Measurements from ENCODE around the gene PBX1.

The PBX1 gene

GRCh38 chr1:164772635-164773034 lies 213.7 kb downstream of the PBX1 start:
- Histone ChIP-seq H3K27me3 (ENCODE audit: control insufficient read depth in 1 of 2, insufficient read depth in 2 of 2, low read length in 2 of 2) (no peaks in the 10 kb centered on the region), H3K4me1 (ENCODE audit: insufficient read depth, low read length) (peaks cover 67% of the 10 kb centered on the region), H3K27ac (ENCODE audit: low read depth, low read length) (peak overlapping the region; percentile 53), H3K36me3 (ENCODE audit: insufficient read depth, low read length) (no peaks in the 10 kb centered on the region), H3K9ac (ENCODE audit: low read length) (no peak overlapping the region), H3K9me3 (ENCODE audit: low read length) (no peaks in the 10 kb centered on the region), H3K4me3 (ENCODE audit: low read depth in 1 of 2, low read length in 2 of 2) (peak overlapping the region in 1 of 2 donors; percentile 4)

- H3K36me3 ChIP-seq (ENCODE audit: insufficient read depth, low read length), result no peaks in the 10 kb centered on the region
- H3K27me3 ChIP-seq (ENCODE audit: control insufficient read depth in 1 of 2, insufficient read depth in 2 of 2, low read length in 2 of 2), result no peaks in the 10 kb centered on the region
- peaks cover 68% of the 10 kb centered on the region for H3K4me1 ChIP-seq (ENCODE audit: insufficient read depth, low read length)
- H3K9me3 ChIP-seq (ENCODE audit: low read length), result no peaks in the 10 kb centered on the region
- H3K27ac ChIP-seq (ENCODE audit: low read depth, low read length), result no peak overlapping the region
- no peak overlapping the region for H3K9ac ChIP-seq (ENCODE audit: low read length)
- H3K4me3 ChIP-seq (ENCODE audit: low read depth in 1 of 2, low read length in 2 of 2), result no peak overlapping the region
These were observed 214.1 kb downstream of the PBX1 start for GRCh38 chr1:164773102-164773501.

DNA sequence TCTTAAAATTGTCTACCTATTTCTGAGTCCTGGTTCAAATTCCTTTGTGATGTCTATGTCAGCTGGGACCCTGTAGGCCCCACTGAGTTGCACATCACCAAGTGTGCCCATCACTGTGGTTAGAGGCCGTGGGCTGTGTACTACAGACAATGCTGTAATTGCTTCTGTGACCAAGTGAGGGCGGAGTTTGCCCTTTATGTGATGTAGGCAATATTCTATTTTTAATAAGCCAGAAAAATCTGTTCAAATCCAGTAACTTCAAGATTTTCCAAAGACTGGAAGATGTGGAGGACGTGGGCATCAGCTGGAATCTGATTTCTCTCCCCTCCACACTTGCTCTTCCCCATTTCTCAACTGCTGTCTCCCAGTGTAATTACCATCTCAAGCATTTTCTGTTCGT lies 215.4 kb downstream of the PBX1 start:
- Histone ChIP-seq H3K4me1 (ENCODE audit: insufficient read depth, low read length) (peaks cover 79% of the 10 kb centered on the region), H3K9ac (ENCODE audit: low read length) (no peak overlapping the region), H3K4me3 (ENCODE audit: low read depth in 1 of 2, low read length in 2 of 2) (no peak overlapping the region)

GRCh38 chr1:164774819-164775654 lies 216.1 kb downstream of the PBX1 start:
- Histone ChIP-seq H3K27me3 (ENCODE audit: control insufficient read depth in 1 of 2, insufficient read depth in 2 of 2, low read length in 2 of 2) (no peaks in the 10 kb centered on the region), H3K36me3 (ENCODE audit: insufficient read depth, low read length) (no peaks in the 10 kb centered on the region), H3K9ac (ENCODE audit: low read length) (no peak overlapping the region), H3K9me3 (ENCODE audit: low read length) (no peaks in the 10 kb centered on the region), H3K27ac (ENCODE audit: low read depth, low read length) (peak overlapping the region; percentile 45), H3K4me1 (ENCODE audit: insufficient read depth, low read length) (peaks cover 85% of the 10 kb centered on the region), H3K4me3 (ENCODE audit: low read depth in 1 of 2, low read length in 2 of 2) (peak overlapping the region in 1 of 2 donors; percentile 2)

More for the DNA sequence above, 215.4 kb downstream of the PBX1 start:
- H3K9me3 ChIP-seq (ENCODE audit: low read length), result no peaks in the 10 kb centered on the region
- no peaks in the 10 kb centered on the region for H3K36me3 ChIP-seq (ENCODE audit: insufficient read depth, low read length)
- H3K27ac ChIP-seq (ENCODE audit: low read depth, low read length), result peak overlapping the region; percentile 45
- H3K27me3 ChIP-seq (ENCODE audit: control insufficient read depth in 1 of 2, insufficient read depth in 2 of 2, low read length in 2 of 2), result no peaks in the 10 kb centered on the region

DNA sequence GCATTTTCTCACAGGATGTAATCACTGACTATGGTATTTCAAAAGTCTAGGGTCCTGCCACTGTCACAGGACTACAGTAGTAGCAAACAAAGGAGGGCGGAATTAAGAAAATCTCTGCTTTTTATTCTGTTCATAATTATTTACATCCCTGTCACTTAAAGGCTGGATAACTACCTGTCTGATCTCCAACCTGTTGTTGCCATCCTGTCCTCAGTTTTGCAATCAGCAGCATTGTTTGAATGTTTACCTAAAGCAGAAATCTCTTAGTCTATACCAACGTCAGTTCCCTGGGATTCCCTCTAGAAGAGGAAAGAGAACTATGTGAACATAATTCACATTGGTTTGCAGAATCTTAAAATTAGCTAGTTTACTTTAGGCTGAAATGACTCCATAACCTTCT lies 218.5 kb downstream of the PBX1 start:
- Histone ChIP-seq H3K4me1 (ENCODE audit: insufficient read depth, low read length) (peaks cover 90% of the 10 kb centered on the region), H3K27me3 (ENCODE audit: control insufficient read depth in 1 of 2, insufficient read depth in 2 of 2, low read length in 2 of 2) (no peaks in the 10 kb centered on the region), H3K9me3 (ENCODE audit: low read length) (no peaks in the 10 kb centered on the region), H3K36me3 (ENCODE audit: insufficient read depth, low read length) (no peaks in the 10 kb centered on the region), H3K4me3 (ENCODE audit: low read depth in 1 of 2, low read length in 2 of 2) (no peak overlapping the region), H3K9ac (ENCODE audit: low read length) (no peak overlapping the region), H3K27ac (ENCODE audit: low read depth, low read length) (no peak overlapping the region)

GRCh38 chr1:164779376-164779775 lies 220.4 kb downstream of the PBX1 start:
- Histone ChIP-seq H3K9ac (ENCODE audit: low read length) (no peak overlapping the region), H3K36me3 (ENCODE audit: insufficient read depth, low read length) (no peaks in the 10 kb centered on the region), H3K27ac (ENCODE audit: low read depth, low read length) (no peak overlapping the region), H3K4me3 (ENCODE audit: low read depth in 1 of 2, low read length in 2 of 2) (no peak overlapping the region), H3K9me3 (ENCODE audit: low read length) (no peaks in the 10 kb centered on the region), H3K27me3 (ENCODE audit: control insufficient read depth in 1 of 2, insufficient read depth in 2 of 2, low read length in 2 of 2) (no peaks in the 10 kb centered on the region), H3K4me1 (ENCODE audit: insufficient read depth, low read length) (peaks cover 85% of the 10 kb centered on the region)

GRCh38 chr1:164780111-164780812 lies 221.3 kb downstream of the PBX1 start:
- H3K36me3 ChIP-seq (ENCODE audit: insufficient read depth, low read length), result no peaks in the 10 kb centered on the region
- no peak overlapping the region for H3K27ac ChIP-seq (ENCODE audit: low read depth, low read length)
- H3K9ac ChIP-seq (ENCODE audit: low read length), result no peak overlapping the region
- H3K4me1 ChIP-seq (ENCODE audit: insufficient read depth, low read length), result peaks cover 82% of the 10 kb centered on the region
- no peaks in the 10 kb centered on the region for H3K9me3 ChIP-seq (ENCODE audit: low read length)
- no peak overlapping the region for H3K4me3 ChIP-seq (ENCODE audit: low read depth in 1 of 2, low read length in 2 of 2)
- no peaks in the 10 kb centered on the region for H3K27me3 ChIP-seq (ENCODE audit: control insufficient read depth in 1 of 2, insufficient read depth in 2 of 2, low read length in 2 of 2)

DNA sequence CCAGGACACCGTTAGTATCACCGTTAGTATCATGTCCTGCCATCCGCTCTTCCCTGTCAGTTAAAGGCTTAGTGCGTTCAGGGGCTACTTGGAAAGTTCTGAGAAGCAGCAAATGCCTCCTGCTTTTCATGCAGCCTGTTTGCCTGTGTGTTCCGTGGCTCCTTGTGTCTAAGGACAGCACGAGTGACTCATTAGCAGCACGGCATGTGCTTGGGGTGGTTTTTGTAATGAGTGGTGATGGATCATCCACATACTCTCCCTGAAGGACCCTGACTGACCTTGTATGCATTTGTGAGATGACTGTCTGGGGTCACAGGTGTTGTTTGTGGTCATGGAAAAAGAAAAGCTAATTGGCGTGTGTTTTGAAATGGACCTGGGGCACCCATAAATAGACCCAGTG lies 221.9 kb downstream of the PBX1 start:
- H3K36me3 ChIP-seq (ENCODE audit: insufficient read depth, low read length), result no peaks in the 10 kb centered on the region
- no peaks in the 10 kb centered on the region for H3K9me3 ChIP-seq (ENCODE audit: low read length)
- no peak overlapping the region for H3K27ac ChIP-seq (ENCODE audit: low read depth, low read length)
- peak overlapping the region; percentile 4 for H3K9ac ChIP-seq (ENCODE audit: low read length)
- H3K4me1 ChIP-seq (ENCODE audit: insufficient read depth, low read length), result peaks cover 82% of the 10 kb centered on the region
- H3K27me3 ChIP-seq (ENCODE audit: control insufficient read depth in 1 of 2, insufficient read depth in 2 of 2, low read length in 2 of 2), result no peaks in the 10 kb centered on the region
- no peak overlapping the region for H3K4me3 ChIP-seq (ENCODE audit: low read depth in 1 of 2, low read length in 2 of 2)

DNA sequence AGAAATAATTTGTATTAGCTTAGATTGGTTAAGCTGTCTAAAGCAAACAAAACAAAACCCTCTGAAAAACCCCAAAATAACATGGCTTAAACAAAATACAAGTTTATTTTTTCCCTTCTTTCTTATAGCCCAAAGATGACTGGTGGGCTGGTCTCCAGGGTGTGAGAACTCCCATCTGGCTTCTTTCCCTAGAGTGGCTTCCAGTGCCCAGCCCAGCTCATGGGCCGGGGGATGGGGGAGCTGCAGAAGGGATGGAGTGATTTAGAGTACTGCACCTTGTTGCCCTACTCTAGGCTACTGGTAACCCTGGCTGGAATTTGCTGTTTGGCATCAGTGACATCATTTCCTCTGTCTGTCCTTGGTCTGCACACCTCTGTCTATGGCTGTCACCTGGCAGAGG lies 223.0 kb downstream of the PBX1 start:
- H3K9ac ChIP-seq (ENCODE audit: low read length), result no peak overlapping the region
- H3K9me3 ChIP-seq (ENCODE audit: low read length), result no peaks in the 10 kb centered on the region
- H3K27ac ChIP-seq (ENCODE audit: low read depth, low read length), result no peak overlapping the region
- H3K27me3 ChIP-seq (ENCODE audit: control insufficient read depth in 1 of 2, insufficient read depth in 2 of 2, low read length in 2 of 2), result no peaks in the 10 kb centered on the region
- H3K4me1 ChIP-seq (ENCODE audit: insufficient read depth, low read length), result peaks cover 88% of the 10 kb centered on the region
- H3K4me3 ChIP-seq (ENCODE audit: low read depth in 1 of 2, low read length in 2 of 2), result no peak overlapping the region
- H3K36me3 ChIP-seq (ENCODE audit: insufficient read depth, low read length), result no peaks in the 10 kb centered on the region

DNA sequence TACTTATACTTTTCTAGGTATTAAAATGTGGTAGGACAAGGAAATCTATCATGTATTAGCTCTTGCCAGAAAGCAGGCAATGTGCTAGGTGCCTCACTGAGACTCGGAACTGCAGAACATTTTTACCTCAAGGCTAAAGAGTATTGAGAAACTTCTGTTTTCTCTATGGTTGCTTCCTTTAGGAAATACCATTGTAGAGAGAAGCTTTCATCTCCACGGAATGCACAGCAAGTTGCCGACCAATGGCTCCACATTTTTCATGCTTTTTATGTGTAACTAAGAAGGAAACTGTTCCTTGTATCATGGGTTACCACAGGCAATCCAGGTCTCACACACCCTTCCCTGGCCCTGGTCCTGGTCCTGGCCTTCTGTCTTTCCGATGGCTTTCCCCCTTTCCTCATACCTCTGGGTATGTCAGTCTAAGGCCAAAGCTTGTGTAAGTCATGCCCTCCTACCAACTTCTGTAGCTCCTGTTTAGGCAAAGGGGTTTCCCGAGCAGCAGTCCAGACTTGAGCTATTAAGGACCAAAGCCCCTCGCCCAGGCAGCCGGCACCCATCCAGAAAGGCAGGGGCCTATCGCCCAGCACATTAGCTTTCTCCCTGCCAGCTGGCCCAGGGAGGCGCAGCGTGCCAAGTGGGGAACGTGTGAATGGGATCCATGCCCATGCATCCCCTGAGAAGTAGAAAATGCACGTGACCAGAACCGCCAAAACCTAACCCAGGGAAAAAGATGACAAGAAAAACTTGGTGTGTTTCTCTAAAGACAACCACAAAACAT lies 225.0 kb downstream of the PBX1 start:
- H3K4me1 ChIP-seq (ENCODE audit: insufficient read depth, low read length), result peaks cover 85% of the 10 kb centered on the region
- peak overlapping the region; percentile 4 for H3K27ac ChIP-seq (ENCODE audit: low read depth, low read length)
- H3K9ac ChIP-seq (ENCODE audit: low read length), result no peak overlapping the region
- no peaks in the 10 kb centered on the region for H3K9me3 ChIP-seq (ENCODE audit: low read length)
- H3K27me3 ChIP-seq (ENCODE audit: control insufficient read depth in 1 of 2, insufficient read depth in 2 of 2, low read length in 2 of 2), result no peaks in the 10 kb centered on the region
- H3K36me3 ChIP-seq (ENCODE audit: insufficient read depth, low read length), result no peaks in the 10 kb centered on the region
- no peak overlapping the region for H3K4me3 ChIP-seq (ENCODE audit: low read depth in 1 of 2, low read length in 2 of 2)

DNA sequence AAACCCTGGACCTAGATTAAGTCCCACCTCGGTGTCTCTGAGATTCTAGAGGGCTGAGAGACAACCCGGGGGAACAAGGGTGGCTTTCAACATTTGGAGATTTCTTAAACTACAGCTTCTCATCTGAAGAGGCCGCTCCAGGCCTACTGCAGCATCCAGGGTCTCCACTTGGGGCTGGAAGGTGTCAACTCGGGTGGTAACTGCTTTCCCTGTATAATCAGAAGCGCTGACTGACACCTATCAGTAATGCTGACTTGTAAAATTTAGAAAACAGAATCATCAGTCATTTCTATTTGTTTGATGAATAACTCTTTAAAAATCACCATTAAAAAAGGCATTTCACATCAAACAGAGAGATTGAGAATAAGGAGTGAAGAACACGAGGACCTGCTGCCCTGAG lies 226.0 kb downstream of the PBX1 start:
- H3K36me3 ChIP-seq (ENCODE audit: insufficient read depth, low read length), result no peaks in the 10 kb centered on the region
- no peak overlapping the region for H3K9ac ChIP-seq (ENCODE audit: low read length)
- no peaks in the 10 kb centered on the region for H3K9me3 ChIP-seq (ENCODE audit: low read length)
- no peak overlapping the region for H3K4me3 ChIP-seq (ENCODE audit: low read depth in 1 of 2, low read length in 2 of 2)
- H3K4me1 ChIP-seq (ENCODE audit: insufficient read depth, low read length), result peaks cover 85% of the 10 kb centered on the region
- H3K27me3 ChIP-seq (ENCODE audit: control insufficient read depth in 1 of 2, insufficient read depth in 2 of 2, low read length in 2 of 2), result no peaks in the 10 kb centered on the region
- H3K27ac ChIP-seq (ENCODE audit: low read depth, low read length), result peak overlapping the region; percentile 22
